ENCODE results near the gene NT5M.
"Not testable (repeated sequence)": the region's sequence is repeated elsewhere in the genome, so short reads cannot be mapped to it uniquely, and the experiment has no call there.

NT5M gene

GRCh38 chr17:17277431-17277830 lies 25.7 kb upstream of the NT5M start:
- Histone ChIP-seq H3K4me1 (ENCODE audit: control insufficient read depth, insufficient read depth, low read length, unreplicated experiment) (peaks cover 15% of the 10 kb centered on the region), H3K79me2 (ENCODE audit: control insufficient read depth, insufficient read depth, low read length, unreplicated experiment) (peaks cover 67% of the 10 kb centered on the region), H3K36me3 (ENCODE audit: insufficient read depth, low read length) (peaks cover 14% of the 10 kb centered on the region; the same call in 1 of the 2 replicates)
- not testable (repeated sequence) for H3K27ac ChIP-seq (ENCODE audit: low read depth, low read length); H3K4me3 ChIP-seq (ENCODE audit: low read depth, low read length); H2AFZ ChIP-seq (ENCODE audit: low read length, unreplicated experiment); H3K27me3 ChIP-seq (ENCODE audit: insufficient read depth, low read length)

- no peaks in the 10 kb centered on the region for H3K27me3 ChIP-seq (ENCODE audit: insufficient read depth, low read length)
- peak overlapping the region; percentile 98 for H3K4me3 ChIP-seq (ENCODE audit: low read depth, low read length)
- no peaks in the 10 kb centered on the region for H3K36me3 ChIP-seq (ENCODE audit: insufficient read depth, low read length)
- no peak overlapping the region for H2AFZ ChIP-seq (ENCODE audit: low read length, unreplicated experiment)
- H3K4me1 ChIP-seq (ENCODE audit: control insufficient read depth, insufficient read depth, low read length, unreplicated experiment), result peaks cover 15% of the 10 kb centered on the region
- peaks cover 52% of the 10 kb centered on the region for H3K79me2 ChIP-seq (ENCODE audit: control insufficient read depth, insufficient read depth, low read length, unreplicated experiment)
- H3K27ac ChIP-seq (ENCODE audit: low read depth, low read length), result no peak overlapping the region
Measured at GRCh38 chr17:17279316-17279715, 23.9 kb upstream of the NT5M start.

- Histone ChIP-seq H3K27ac (ENCODE audit: low read depth, low read length) (peak within 1 kb of the TSS; percentile 99), H3K27me3 (ENCODE audit: insufficient read depth, low read length) (no peaks in the 10 kb centered on the region), H2AFZ (ENCODE audit: low read length, unreplicated experiment) (peak within 1 kb of the TSS; percentile 87), H3K4me3 (ENCODE audit: low read depth, low read length) (peak within 1 kb of the TSS; percentile 98), H3K79me2 (ENCODE audit: control insufficient read depth, insufficient read depth, low read length, unreplicated experiment) (peaks cover 44% of the 10 kb centered on the region), H3K4me1 (ENCODE audit: control insufficient read depth, insufficient read depth, low read length, unreplicated experiment) (peaks cover 15% of the 10 kb centered on the region), H3K36me3 (ENCODE audit: insufficient read depth, low read length) (no peaks in the 10 kb centered on the region)
Measured at GRCh38 chr17:17280613-17281549, 22.3 kb upstream of the NT5M start, which contains the start of gene COPS3. Gene COPS3 (minus strand): TSS chr17:17281246. CDS start chr17:17281186, 60 bp downstream.

- Histone ChIP-seq H3K4me3 (ENCODE audit: low read depth, low read length) (no peak overlapping the region), H3K79me2 (ENCODE audit: control insufficient read depth, insufficient read depth, low read length, unreplicated experiment) (no peaks in the 10 kb centered on the region), H3K36me3 (ENCODE audit: insufficient read depth, low read length) (no peaks in the 10 kb centered on the region), H3K27me3 (ENCODE audit: insufficient read depth, low read length) (no peaks in the 10 kb centered on the region), H3K4me1 (ENCODE audit: control insufficient read depth, insufficient read depth, low read length, unreplicated experiment) (peaks cover 3% of the 10 kb centered on the region), H2AFZ (ENCODE audit: low read length, unreplicated experiment) (no peak overlapping the region), H3K27ac (ENCODE audit: low read depth, low read length) (no peak overlapping the region)
Measured at GRCh38 chr17:17285951-17286350, 17.2 kb upstream of the NT5M start.

GRCh38 chr17:17289086-17289485 lies 14.1 kb upstream of the NT5M start:
- H2AFZ ChIP-seq (ENCODE audit: low read length, unreplicated experiment), result no peak overlapping the region
- no peak overlapping the region for H3K27ac ChIP-seq (ENCODE audit: low read depth, low read length)
- no peaks in the 10 kb centered on the region for H3K36me3 ChIP-seq (ENCODE audit: insufficient read depth, low read length)
- H3K79me2 ChIP-seq (ENCODE audit: control insufficient read depth, insufficient read depth, low read length, unreplicated experiment), result no peaks in the 10 kb centered on the region
- H3K4me3 ChIP-seq (ENCODE audit: low read depth, low read length), result no peak overlapping the region
- no peaks in the 10 kb centered on the region for H3K4me1 ChIP-seq (ENCODE audit: control insufficient read depth, insufficient read depth, low read length, unreplicated experiment)
- no peaks in the 10 kb centered on the region for H3K27me3 ChIP-seq (ENCODE audit: insufficient read depth, low read length)

GRCh38 chr17:17289701-17290100 lies 13.5 kb upstream of the NT5M start:
- no peaks in the 10 kb centered on the region for H3K36me3 ChIP-seq (ENCODE audit: insufficient read depth, low read length)
- H3K27me3 ChIP-seq (ENCODE audit: insufficient read depth, low read length), result no peaks in the 10 kb centered on the region
- no peaks in the 10 kb centered on the region for H3K79me2 ChIP-seq (ENCODE audit: control insufficient read depth, insufficient read depth, low read length, unreplicated experiment)
- no peak overlapping the region for H2AFZ ChIP-seq (ENCODE audit: low read length, unreplicated experiment)
- H3K27ac ChIP-seq (ENCODE audit: low read depth, low read length), result no peak overlapping the region
- H3K4me3 ChIP-seq (ENCODE audit: low read depth, low read length), result no peak overlapping the region
- no peaks in the 10 kb centered on the region for H3K4me1 ChIP-seq (ENCODE audit: control insufficient read depth, insufficient read depth, low read length, unreplicated experiment)

GRCh38 chr17:17295141-17295540 lies 8.0 kb upstream of the NT5M start:
- no peaks in the 10 kb centered on the region for H3K36me3 ChIP-seq (ENCODE audit: insufficient read depth, low read length)
- peaks cover 23% of the 10 kb centered on the region for H3K4me1 ChIP-seq (ENCODE audit: control insufficient read depth, insufficient read depth, low read length, unreplicated experiment)
- no peaks in the 10 kb centered on the region for H3K27me3 ChIP-seq (ENCODE audit: insufficient read depth, low read length)
- H3K79me2 ChIP-seq (ENCODE audit: control insufficient read depth, insufficient read depth, low read length, unreplicated experiment), result no peaks in the 10 kb centered on the region
- H3K27ac ChIP-seq (ENCODE audit: low read depth, low read length), result no peak overlapping the region
- H3K4me3 ChIP-seq (ENCODE audit: low read depth, low read length), result no peak overlapping the region
- no peak overlapping the region for H2AFZ ChIP-seq (ENCODE audit: low read length, unreplicated experiment)

- Histone ChIP-seq H3K27ac (ENCODE audit: low read depth, low read length) (peak overlapping the region; percentile 46), H3K4me3 (ENCODE audit: low read depth, low read length) (peak overlapping the region; percentile 4; the same call in 1 of the 2 replicates), H3K36me3 (ENCODE audit: insufficient read depth, low read length) (no peaks in the 10 kb centered on the region), H2AFZ (ENCODE audit: low read length, unreplicated experiment) (peak overlapping the region; percentile 43), H3K27me3 (ENCODE audit: insufficient read depth, low read length) (no peaks in the 10 kb centered on the region), H3K4me1 (ENCODE audit: control insufficient read depth, insufficient read depth, low read length, unreplicated experiment) (peaks cover 23% of the 10 kb centered on the region), H3K79me2 (ENCODE audit: control insufficient read depth, insufficient read depth, low read length, unreplicated experiment) (no peaks in the 10 kb centered on the region)
Measured at GRCh38 chr17:17297217-17297616, 6.0 kb upstream of the NT5M start.

- Histone ChIP-seq H2AFZ (ENCODE audit: low read length, unreplicated experiment) (no peak overlapping the region), H3K27ac (ENCODE audit: low read depth, low read length) (peak overlapping the region; percentile 46), H3K79me2 (ENCODE audit: control insufficient read depth, insufficient read depth, low read length, unreplicated experiment) (no peaks in the 10 kb centered on the region), H3K4me3 (ENCODE audit: low read depth, low read length) (peak overlapping the region; percentile 31; the same call in 1 of the 2 replicates), H3K36me3 (ENCODE audit: insufficient read depth, low read length) (no peaks in the 10 kb centered on the region), H3K27me3 (ENCODE audit: insufficient read depth, low read length) (no peaks in the 10 kb centered on the region), H3K4me1 (ENCODE audit: control insufficient read depth, insufficient read depth, low read length, unreplicated experiment) (peaks cover 23% of the 10 kb centered on the region)
Measured at GRCh38 chr17:17298108-17298507, 5.1 kb upstream of the NT5M start.

GRCh38 chr17:17300624-17301568 lies 2.3 kb upstream of the NT5M start:
- no peak overlapping the region for H2AFZ ChIP-seq (ENCODE audit: low read length, unreplicated experiment)
- no peak overlapping the region for H3K27ac ChIP-seq (ENCODE audit: low read depth, low read length)
- peak overlapping the region; percentile 43 for H3K4me3 ChIP-seq (ENCODE audit: low read depth, low read length)
- no peaks in the 10 kb centered on the region for H3K27me3 ChIP-seq (ENCODE audit: insufficient read depth, low read length)
- H3K36me3 ChIP-seq (ENCODE audit: insufficient read depth, low read length), result no peaks in the 10 kb centered on the region
- H3K4me1 ChIP-seq (ENCODE audit: control insufficient read depth, insufficient read depth, low read length, unreplicated experiment), result peaks cover 34% of the 10 kb centered on the region
- H3K79me2 ChIP-seq (ENCODE audit: control insufficient read depth, insufficient read depth, low read length, unreplicated experiment), result peaks cover 3% of the 10 kb centered on the region
